Right lobe of liver (tissue), 6 donors: ENCODE measurements around the gene CASZ1. TPM values are rescaled to one million over a fixed set of nuclear protein-coding genes. Genes with fewer than 3 reads are reported as not detected.

Source experiments
- ATAC-seq, 4 donors: fragments of 200-7000 bp; cut with Tn5 transposase; one replicate each; pipeline ENCODE4 v1.9.1; 2020; ENCODE audit warnings: mild to moderate bottlenecking in 4 of 4, moderate library complexity in 4 of 4
- DNase-seq, 3 donors: peaks; one replicate each; pipeline ENCODE4 v3.0.0-alpha.2; 2020
- H3K27ac ChIP-seq, 3 donors: fragments of 200-600 bp; one replicate each; pipeline ENCODE4 v1.8.0; 2022
- H3K27me3 ChIP-seq, 2 donors: fragments of 200-600 bp; one replicate each; pipeline ENCODE4 v1.8.0; 2022
- H3K36me3 ChIP-seq, 4 donors: fragments of 200-600 bp; sonication (generic) in 1 of 4; one replicate each; pipeline versions ENCODE4 v1.5.1 to v1.8.0; 2017 to 2022; ENCODE audit warnings: control low read depth in 1 of 4
- H3K4me1 ChIP-seq, 4 donors: fragments of 200-600 bp; sonication (generic) in 1 of 4; one replicate each; pipeline versions ENCODE4 v1.5.1 to v1.8.0; 2017 to 2022; ENCODE audit warnings: control low read depth in 1 of 4
- H3K4me3 ChIP-seq, 3 donors: fragments of 200-600 bp; one replicate each; pipeline ENCODE4 v1.8.0; 2022
- H3K9me3 ChIP-seq, 4 donors: fragments of 200-600 bp; sonication (generic) in 1 of 4; one replicate each; pipeline versions ENCODE4 v1.5.1 to v1.8.0; 2017 to 2022; ENCODE audit warnings: control low read depth in 1 of 4
- POLR2A ChIP-seq: fragments of 450-650 bp; IDR thresholded peaks from one replicate; pipeline ENCODE4 v1.6.1; 2017; ENCODE audit warnings: antibody characterized with exemption, mild to moderate bottlenecking
- WGBS: methylation state at CpG from one replicate; pipeline ENCODE4 v1.1.6; 2018; ENCODE audit warnings: low coverage, low lambda C conversion rate; ENCODE audit not compliant: insufficient coverage; ENCODE audit errors: missing lambda C conversion rate; 5-methylcytosine and 5-hydroxymethylcytosine counted together
- intact Hi-C, 2 donors: fragments of 100-400 bp; cut with DNase I; formaldehyde crosslinking; loops; one replicate each; pipeline versions ENCODE4 v1.11.2 to v1.14.1; 2022
- total RNA-seq, 6 experiments: library from RNA; depleted of rRNA in 2 of 6; stranded (reverse); fragments of >200 nt in 2 of 6; fragmentation: NEBNext Ultra II Directional in 3 of 6; extraction: Animal tissue kit (Norgen Biotek cat#: 25700) in 3 of 6; gene quantifications; one replicate each; pipeline versions ENCODE4 v1.1.0 to v1.2.4, GENCODE V29; 2016 to 2023
- TF ChIP-seq, protein P1 (sequence below), 4 donors: fragments of 200-600 bp in 3 of 4; fragments of 450-650 bp in 1 of 4; IDR thresholded peaks; one replicate each; pipeline versions ENCODE4 v1.5.1 to v1.8.0; 2016 to 2022; ENCODE audit warnings: antibody characterized with exemption in 4 of 4, mild to moderate bottlenecking in 2 of 4
- donor health status: DM: no; HTN: yes; CAD: no.
- donor health status: DM: no; HTN: no; CAD: no.
- donor health status: DM: no; HTN: no; CAD: no.
- donor health status: DM: no; HTN: yes; CAD: no.
- donor health status: DM: no; HTN: yes; CAD: no.

Gene CASZ1
- total RNA-seq, 6 experiments from 2014 or later, result 3.1 to 10.1 (median 5.3) TPM

DNA sequence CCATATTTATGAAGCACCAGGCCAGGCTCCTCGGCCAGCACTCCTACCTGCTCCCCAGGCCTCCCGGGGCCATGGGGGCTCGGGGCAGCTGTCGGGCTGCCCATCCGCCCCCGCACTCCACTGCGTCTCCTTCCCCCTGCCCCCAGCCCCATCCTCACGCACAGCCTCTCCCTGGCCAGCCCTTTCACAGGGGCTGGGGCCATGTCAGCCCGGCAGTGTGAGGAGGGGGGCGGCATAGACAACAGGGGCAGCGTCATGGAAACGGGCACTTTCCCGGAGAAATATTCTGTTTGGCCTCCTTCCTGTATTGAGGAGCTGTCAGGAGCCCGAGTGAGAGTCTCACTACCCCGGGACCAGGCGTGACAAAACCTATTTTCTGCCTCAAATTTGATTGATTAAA is 87.3 kb downstream of the CASZ1 start:
- H3K36me3 ChIP-seq, result no peaks in the 10 kb centered on the region
- peaks cover 0 to 3% (median 0%) of the 10 kb centered on the region in 4 donors for H3K4me1 ChIP-seq
- H3K27ac ChIP-seq, result no peak overlapping the region
- intact Hi-C loops, result no loop called here
- 74% methylated on average over 16 of the region's 16 CpGs for WGBS
- no peak for DNase-seq
- TF ChIP-seq, protein P1, sequence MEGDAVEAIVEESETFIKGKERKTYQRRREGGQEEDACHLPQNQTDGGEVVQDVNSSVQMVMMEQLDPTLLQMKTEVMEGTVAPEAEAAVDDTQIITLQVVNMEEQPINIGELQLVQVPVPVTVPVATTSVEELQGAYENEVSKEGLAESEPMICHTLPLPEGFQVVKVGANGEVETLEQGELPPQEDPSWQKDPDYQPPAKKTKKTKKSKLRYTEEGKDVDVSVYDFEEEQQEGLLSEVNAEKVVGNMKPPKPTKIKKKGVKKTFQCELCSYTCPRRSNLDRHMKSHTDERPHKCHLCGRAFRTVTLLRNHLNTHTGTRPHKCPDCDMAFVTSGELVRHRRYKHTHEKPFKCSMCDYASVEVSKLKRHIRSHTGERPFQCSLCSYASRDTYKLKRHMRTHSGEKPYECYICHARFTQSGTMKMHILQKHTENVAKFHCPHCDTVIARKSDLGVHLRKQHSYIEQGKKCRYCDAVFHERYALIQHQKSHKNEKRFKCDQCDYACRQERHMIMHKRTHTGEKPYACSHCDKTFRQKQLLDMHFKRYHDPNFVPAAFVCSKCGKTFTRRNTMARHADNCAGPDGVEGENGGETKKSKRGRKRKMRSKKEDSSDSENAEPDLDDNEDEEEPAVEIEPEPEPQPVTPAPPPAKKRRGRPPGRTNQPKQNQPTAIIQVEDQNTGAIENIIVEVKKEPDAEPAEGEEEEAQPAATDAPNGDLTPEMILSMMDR (IDR thresholded peaks at IDR 0.05), result no peak
- no peak for TF ChIP-seq POLR2A
- H3K27me3 ChIP-seq, result no peaks in the 10 kb centered on the region
- ATAC-seq, result no peak
- no peaks in the 10 kb centered on the region for H3K9me3 ChIP-seq
- no peak overlapping the region for H3K4me3 ChIP-seq

DNA sequence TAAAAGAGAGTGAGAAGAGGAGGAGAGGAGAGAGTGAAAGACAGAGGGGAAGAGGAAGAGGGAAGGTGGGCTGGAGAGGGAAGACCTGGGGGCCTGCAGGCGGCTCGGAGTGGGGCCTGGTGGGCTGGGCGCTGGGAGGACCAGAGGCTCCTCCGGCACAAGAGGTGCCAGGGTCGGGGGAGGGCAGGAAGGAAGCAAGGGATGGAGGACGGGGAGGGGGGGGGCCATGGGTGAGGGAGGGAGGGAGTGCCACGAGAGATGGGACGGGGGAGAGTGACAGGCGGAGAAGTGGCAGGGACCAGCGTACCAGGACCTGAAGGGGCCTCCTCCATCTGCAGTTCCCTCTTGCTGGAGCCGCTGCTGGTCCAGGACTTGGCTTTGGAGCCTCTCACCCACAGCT is 87.7 kb downstream of the CASZ1 start:
- no peaks in the 10 kb centered on the region for H3K9me3 ChIP-seq
- intact Hi-C loops, result no loop called here
- DNase-seq (no peak), ATAC-seq (no peak)
- TF ChIP-seq POLR2A, result no peak
- TF ChIP-seq, protein P1 (IDR thresholded peaks at IDR 0.05), result no peak
- WGBS, result 47% methylated on average over 7 of the region's 11 CpGs
- no peaks in the 10 kb centered on the region for H3K27me3 ChIP-seq
- no peak overlapping the region for H3K4me3 ChIP-seq
- no peak overlapping the region for H3K27ac ChIP-seq
- H3K4me1 ChIP-seq, result peaks cover 0 to 3% (median 0%) of the 10 kb centered on the region in 4 donors
- no peaks in the 10 kb centered on the region for H3K36me3 ChIP-seq

DNA sequence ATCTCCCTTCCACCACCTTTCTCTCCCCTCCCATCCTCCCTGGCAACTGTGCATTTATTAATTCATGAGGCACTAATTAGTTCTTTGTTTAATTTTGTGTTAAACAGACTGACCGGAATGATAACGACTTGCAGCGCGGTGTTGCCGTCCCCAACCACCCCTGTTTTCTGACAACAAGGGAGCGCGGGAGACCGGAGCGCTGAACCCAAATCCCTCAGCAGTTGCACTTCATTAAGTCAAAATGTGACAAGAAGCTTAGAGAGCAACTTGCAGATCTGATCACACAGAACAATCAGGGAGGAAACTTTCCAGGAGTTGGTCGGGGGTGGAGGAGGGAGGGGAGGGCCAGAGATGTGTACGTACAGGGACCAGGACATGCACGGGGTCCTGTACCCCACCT is 89.2 kb downstream of the CASZ1 start:
- Histone ChIP-seq H3K4me3 (no peak overlapping the region), H3K4me1 (peaks cover 0 to 3% (median 0%) of the 10 kb centered on the region in 4 donors), H3K27ac (no peak overlapping the region), H3K27me3 (no peaks in the 10 kb centered on the region), H3K9me3 (no peaks in the 10 kb centered on the region), H3K36me3 (no peaks in the 10 kb centered on the region)
- WGBS, result 87% methylated on average over 10 of the region's 12 CpGs
- TF ChIP-seq POLR2A, result no peak
- TF ChIP-seq, protein P1 (IDR thresholded peaks at IDR 0.05), result no peak
- intact Hi-C loops, result no loop called here
- DNase-seq (no peak), ATAC-seq (no peak)

DNA sequence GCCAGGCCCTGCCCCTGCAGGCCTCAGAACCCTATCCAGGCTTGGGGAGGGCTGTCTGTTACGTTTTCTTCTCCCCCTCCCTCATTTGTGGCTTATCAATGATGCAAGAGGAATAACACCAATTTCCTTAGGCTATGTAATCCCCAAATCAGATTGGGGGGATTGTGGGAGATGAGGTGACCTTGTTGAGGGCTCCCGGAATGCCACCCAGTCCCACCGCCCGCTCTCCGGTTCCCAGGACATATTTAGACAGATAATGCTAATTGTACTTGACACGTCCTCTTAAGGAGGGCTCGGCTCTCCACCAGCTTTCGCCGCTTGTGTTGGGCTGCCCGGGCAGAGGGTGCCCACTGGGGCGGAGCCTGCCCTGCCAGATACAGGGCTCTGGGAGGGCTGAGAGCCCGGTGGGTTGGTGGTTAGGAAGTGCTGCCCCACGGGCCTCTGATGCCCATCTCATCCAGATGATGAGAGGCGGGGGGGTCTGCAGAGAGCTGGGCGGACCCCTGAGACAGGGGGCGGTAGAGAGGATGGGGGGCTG is 90.0 kb downstream of the CASZ1 start:
- Histone ChIP-seq H3K4me1 (peaks cover 0 to 3% (median 0%) of the 10 kb centered on the region in 4 donors), H3K36me3 (no peaks in the 10 kb centered on the region), H3K27me3 (no peaks in the 10 kb centered on the region), H3K9me3 (no peaks in the 10 kb centered on the region), H3K4me3 (no peak overlapping the region), H3K27ac (no peak overlapping the region)
- 69% methylated on average over 4 of the region's 16 CpGs for WGBS
- no peak for ATAC-seq
- TF ChIP-seq, protein P1 (IDR thresholded peaks at IDR 0.05), result no peak
- no peak for TF ChIP-seq POLR2A
- DNase-seq, result no peak
- intact Hi-C loops, result no loop called here

DNA sequence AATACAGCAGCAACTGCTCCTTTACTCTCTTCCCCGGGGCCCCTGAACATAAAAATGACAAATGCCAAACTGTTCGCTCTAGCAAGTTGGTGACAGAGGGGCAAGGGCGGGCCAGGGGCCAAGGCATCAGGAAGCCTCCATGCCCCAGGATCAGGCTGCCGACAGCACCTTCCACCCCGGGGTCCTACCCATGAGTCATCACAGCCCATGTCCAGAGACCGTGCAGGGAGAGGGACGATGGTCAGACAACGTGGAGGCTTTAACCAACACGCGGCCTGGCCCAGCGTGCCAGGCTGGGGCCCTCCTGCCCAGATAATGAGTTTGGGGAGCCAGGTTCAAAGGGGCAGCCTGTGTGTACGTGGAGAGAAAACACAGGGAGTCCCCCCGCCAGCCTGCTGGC is 90.5 kb downstream of the CASZ1 start:
- no peaks in the 10 kb centered on the region for H3K27me3 ChIP-seq
- no peaks in the 10 kb centered on the region for H3K36me3 ChIP-seq
- intact Hi-C loops, result no loop called here
- DNase-seq (no peak), ATAC-seq (no peak)
- no peak overlapping the region for H3K27ac ChIP-seq
- no peak overlapping the region for H3K4me3 ChIP-seq
- WGBS, result no CpG with 5 or more reads among the region's 13 CpGs
- no peaks in the 10 kb centered on the region for H3K9me3 ChIP-seq
- H3K4me1 ChIP-seq, result peaks cover 0 to 3% (median 0%) of the 10 kb centered on the region in 4 donors
- TF ChIP-seq POLR2A, result no peak
- TF ChIP-seq, protein P1 (IDR thresholded peaks at IDR 0.05), result no peak
